MM.1S (cell line): Measurements from ENCODE around the gene NEXN.

Experiments used
- DNase-seq: peaks from one replicate; pipeline ENCODE4 v3.0.0-alpha.2; 2015
- H2AFZ ChIP-seq: fragments of 300-600 bp; sonication (generic); 2 replicates; pipeline ENCODE4 v1.6.0; 2016; ENCODE audit warnings: antibody characterized with exemption, low read length
- H3F3A ChIP-seq: fragments of 300-600 bp; sonication (generic); 2 replicates; pipeline ENCODE4 v1.6.1; 2016; ENCODE audit warnings: mild to moderate bottlenecking, antibody characterized with exemption, low read length, moderate library complexity, mixed read lengths; ENCODE audit not compliant: insufficient read depth
- H3K27ac ChIP-seq: fragments of 300-600 bp; sonication (generic); 2 replicates; pipeline ENCODE4 v1.5.1; 2016; ENCODE audit warnings: mild to moderate bottlenecking, low read length
- H3K27me3 ChIP-seq: fragments of 300-600 bp; sonication (generic); replicated peaks from 2 replicates; pipeline ENCODE4 v1.6.0; 2016; ENCODE audit warnings: low read length; ENCODE audit not compliant: insufficient read depth
- H3K36me3 ChIP-seq: fragments of 300-600 bp; sonication (generic); replicated peaks from 2 replicates; pipeline ENCODE4 v1.6.1; 2016; ENCODE audit warnings: mild to moderate bottlenecking, low read length, mixed read lengths; ENCODE audit not compliant: insufficient read depth
- H3K4me1 ChIP-seq: fragments of 300-600 bp; sonication (generic); 2 replicates; pipeline ENCODE4 v1.6.1; 2016; ENCODE audit warnings: low read length, mixed read lengths
- H3K4me2 ChIP-seq: fragments of 300-600 bp; sonication (generic); 2 replicates; pipeline ENCODE4 v1.6.0; 2016; ENCODE audit warnings: low read depth, low read length
- H3K4me3 ChIP-seq: fragments of 300-600 bp; sonication (generic); 2 replicates; pipeline ENCODE4 v1.5.1; 2016; ENCODE audit warnings: low read length, mixed read lengths
- H3K79me2 ChIP-seq: fragments of 300-600 bp; sonication (generic); 2 replicates; pipeline ENCODE4 v1.6.1; 2016; ENCODE audit warnings: mixed run types, low read length, mixed read lengths
- H3K9ac ChIP-seq: fragments of 300-600 bp; sonication (generic); 2 replicates; pipeline ENCODE4 v1.6.1; 2016; ENCODE audit warnings: low read length, mixed read lengths
- H3K9me2 ChIP-seq: fragments of 300-600 bp; sonication (generic); replicated peaks from 2 replicates; pipeline ENCODE4 v1.6.1; 2016; ENCODE audit warnings: mild to moderate bottlenecking, low read length, mixed read lengths; ENCODE audit not compliant: insufficient read depth
- H3K9me3 ChIP-seq: fragments of 300-600 bp; sonication (generic); replicated peaks from 2 replicates; pipeline ENCODE4 v1.6.1; 2016; ENCODE audit warnings: mild to moderate bottlenecking, low read length, mixed read lengths; ENCODE audit not compliant: insufficient read depth
- H4K20me1 ChIP-seq: fragments of 300-600 bp; sonication (generic); 2 replicates; pipeline ENCODE4 v1.6.1; 2016; ENCODE audit warnings: mild to moderate bottlenecking, low read length, moderate library complexity, mixed read lengths; ENCODE audit not compliant: insufficient read depth
- CTCF ChIP-seq: fragments of 300-600 bp; sonication (generic); IDR thresholded peaks from 2 replicates; pipeline ENCODE4 v1.5.1; 2016; ENCODE audit warnings: antibody characterized with exemption, low read length, mixed read lengths
- EZH2 ChIP-seq: fragments of 300-600 bp; sonication (generic); optimal IDR thresholded peaks from 2 replicates; pipeline ENCODE3; 2017; ENCODE audit warnings: low read depth, mild to moderate bottlenecking, antibody characterized with exemption, low read length, mixed read lengths
- EZH2phosphoT487 ChIP-seq: fragments of 300-600 bp; sonication (generic); IDR thresholded peaks from 2 replicates; pipeline ENCODE4 v1.6.1; 2018; ENCODE audit warnings: antibody characterized with exemption, low read length

NEXN gene

GRCh38 chr1:77866296-77866695, 22.1 kb upstream of the NEXN start:
- Histone ChIP-seq H3K79me2 (no peaks in the 10 kb centered on the region), H3K27me3 (no peaks in the 10 kb centered on the region), H3K4me3 (no peak overlapping the region), H3K9me2 (no peaks in the 10 kb centered on the region), H3K4me2 (no peak overlapping the region), H4K20me1 (no peaks in the 10 kb centered on the region), H3F3A (no peaks in the 10 kb centered on the region), H3K27ac (no peak overlapping the region), H3K36me3 (no peaks in the 10 kb centered on the region), H3K4me1 (no peaks in the 10 kb centered on the region), H2AFZ (no peak overlapping the region), H3K9ac (no peak overlapping the region), H3K9me3 (no peaks in the 10 kb centered on the region)
- no peak for TF ChIP-seq EZH2phosphoT487
- TF ChIP-seq EZH2: no peak
- TF ChIP-seq CTCF: no peak
- no peak for DNase-seq

GRCh38 chr1:77872645-77873044, 15.8 kb upstream of the NEXN start:
- no peaks in the 10 kb centered on the region for H3K36me3 ChIP-seq
- no peaks in the 10 kb centered on the region for H3K27me3 ChIP-seq
- no peak overlapping the region for H3K9ac ChIP-seq
- no peaks in the 10 kb centered on the region for H3K4me1 ChIP-seq
- H3K9me2 ChIP-seq: no peaks in the 10 kb centered on the region
- no peaks in the 10 kb centered on the region for H3K9me3 ChIP-seq
- no peaks in the 10 kb centered on the region for H4K20me1 ChIP-seq
- no peak for TF ChIP-seq EZH2
- TF ChIP-seq EZH2phosphoT487: no peak
- no peak for TF ChIP-seq CTCF
- H3F3A ChIP-seq: no peaks in the 10 kb centered on the region
- H2AFZ ChIP-seq: no peak overlapping the region
- no peak overlapping the region for H3K4me3 ChIP-seq
- H3K27ac ChIP-seq: no peak overlapping the region
- H3K79me2 ChIP-seq: no peaks in the 10 kb centered on the region
- no peak for DNase-seq
- no peak overlapping the region for H3K4me2 ChIP-seq

GRCh38 chr1:77873461-77873860, 15.0 kb upstream of the NEXN start:
- Histone ChIP-seq H3K4me3 (no peak overlapping the region), H3K27ac (no peak overlapping the region), H3F3A (no peaks in the 10 kb centered on the region), H3K9ac (no peak overlapping the region), H3K4me2 (no peak overlapping the region), H3K27me3 (no peaks in the 10 kb centered on the region), H3K4me1 (no peaks in the 10 kb centered on the region), H3K79me2 (no peaks in the 10 kb centered on the region), H2AFZ (no peak overlapping the region), H3K36me3 (no peaks in the 10 kb centered on the region), H4K20me1 (no peaks in the 10 kb centered on the region), H3K9me2 (no peaks in the 10 kb centered on the region), H3K9me3 (no peaks in the 10 kb centered on the region)
- TF ChIP-seq CTCF: no peak
- no peak for DNase-seq
